IMR-90 (cell line): ENCODE results near the gene ATG7. TPM values are rescaled to one million over a fixed set of nuclear protein-coding genes. Genes with fewer than 3 reads are reported as not detected.

Experiments used
- ATAC-seq: fragments of 200-7000 bp; cut with Tn5 transposase; 2 replicates; pipeline ENCODE4 v1.9.1; 2020; ENCODE audit warnings: low read depth, mild to moderate bottlenecking, moderate library complexity
- BruUV-seq: library from RNA; stranded (reverse); fragments of 400-500 nt; replicated peaks from 2 replicates; lab custom pipeline; 2021; lab: Mats Ljungman, UMichigan
- CTCF ChIA-PET: fragments of 300-600 bp; formaldehyde crosslinking; extraction: SDS; loops from one replicate; lab custom pipeline; 2021; ENCODE audit warnings: antibody characterized with exemption; lab: Yijun Ruan, JAX
- POLR2A ChIA-PET: fragments of 300-600 bp; sonication (Branson Sonifier 250); formaldehyde crosslinking; loops from one replicate; lab custom pipeline; 2022; ENCODE audit warnings: antibody characterized with exemption; ENCODE audit not compliant: unreplicated experiment; lab: Charles Lee
- DNase-seq: peaks from one replicate; pipeline ENCODE4 v3.0.0; 2013
- H2AFZ ChIP-seq: replicated peaks from 2 replicates; pipeline ENCODE3; 2013; ENCODE audit warnings: low read length, mild to moderate bottlenecking; ENCODE audit not compliant: poor library complexity
- H2AK5ac ChIP-seq: 2 replicates; pipeline ENCODE4 v1.6.1; 2013; ENCODE audit warnings: low read depth, low read length, inconsistent platforms
- H2AK9ac ChIP-seq: replicated peaks from 2 replicates; pipeline ENCODE3; 2013; ENCODE audit warnings: mild to moderate bottlenecking, low read depth, low read length, moderate library complexity; ENCODE audit not compliant: poor library complexity
- H2BK120ac ChIP-seq: 2 replicates; pipeline ENCODE4 v1.6.1; 2013; ENCODE audit warnings: low read depth, low read length, inconsistent platforms
- H2BK15ac ChIP-seq: 3 replicates; pipeline ENCODE4 v1.6.1; 2013; ENCODE audit warnings: low read depth, low read length, inconsistent platforms
- H2BK20ac ChIP-seq: 2 replicates; pipeline ENCODE4 v1.6.1; 2013; ENCODE audit warnings: low read depth, mild to moderate bottlenecking, inconsistent platforms, low read length, moderate library complexity
- H2BK5ac ChIP-seq: 2 replicates; pipeline ENCODE4 v1.6.1; 2013; ENCODE audit warnings: mild to moderate bottlenecking, low read depth, low read length, inconsistent platforms; ENCODE audit not compliant: poor library complexity, severe bottlenecking
- H3K14ac ChIP-seq: replicated peaks from 2 replicates; pipeline ENCODE4 v1.6.1; 2013; ENCODE audit warnings: low read depth, low read length, inconsistent platforms
- H3K18ac ChIP-seq: 2 replicates; pipeline ENCODE4 v1.6.1; 2013; ENCODE audit warnings: low read depth, low read length, control low read depth
- H3K23ac ChIP-seq: 2 replicates; pipeline ENCODE4 v1.6.1; 2013; ENCODE audit warnings: low read depth, low read length, inconsistent platforms
- H3K27ac ChIP-seq: 2 replicates; pipeline ENCODE4 v1.5.1; 2013; ENCODE audit warnings: mild to moderate bottlenecking, control low read depth, low read length; ENCODE audit not compliant: insufficient read depth
- H3K27me3 ChIP-seq: 2 replicates; pipeline ENCODE4 v1.6.1; 2013; ENCODE audit warnings: low read length; ENCODE audit not compliant: control insufficient read depth, insufficient read depth
- H3K36me3 ChIP-seq: 2 replicates; pipeline ENCODE4 v1.6.1; 2013; ENCODE audit warnings: low read length, mixed read lengths; ENCODE audit not compliant: control insufficient read depth, insufficient read depth
- H3K4ac ChIP-seq: 2 replicates; pipeline ENCODE4 v1.6.1; 2013; ENCODE audit warnings: low read depth, low read length, inconsistent platforms
- H3K4me1 ChIP-seq: 2 replicates; pipeline ENCODE4 v1.6.1; 2013; ENCODE audit warnings: low read length, mixed read lengths; ENCODE audit not compliant: control insufficient read depth, insufficient read depth
- H3K4me2 ChIP-seq: 2 replicates; pipeline ENCODE4 v1.6.1; 2013; ENCODE audit warnings: low read depth, mild to moderate bottlenecking, control low read depth, low read length, moderate library complexity
- H3K4me3 ChIP-seq: 2 replicates; pipeline ENCODE4 v1.5.1; 2013; ENCODE audit warnings: low read depth, mild to moderate bottlenecking, control low read depth, low read length, moderate library complexity; ENCODE audit not compliant: insufficient read depth
- H3K56ac ChIP-seq: 2 replicates; pipeline ENCODE4 v1.6.1; 2013; ENCODE audit warnings: low read length, inconsistent platforms; ENCODE audit not compliant: insufficient read depth; ENCODE audit errors: extremely low read depth
- H3K79me1 ChIP-seq, 2 experiments: 2 replicates each; pipeline ENCODE4 v1.6.1; 2013; ENCODE audit warnings: low read length in 2 of 2, inconsistent platforms in 1 of 2, low read depth in 1 of 2
- H3K9ac ChIP-seq: 2 replicates; pipeline ENCODE4 v1.6.1; 2013; ENCODE audit warnings: low read depth, low read length, control low read depth
- H3K9me1 ChIP-seq: 2 replicates; pipeline ENCODE4 v1.6.1; 2013; ENCODE audit warnings: low read length, inconsistent platforms; ENCODE audit not compliant: insufficient read depth
- H3K9me3 ChIP-seq: 2 replicates; pipeline ENCODE4 v1.6.1; 2013; ENCODE audit warnings: low read length; ENCODE audit not compliant: control insufficient read depth, insufficient read depth
- H4K20me1 ChIP-seq: 2 replicates; pipeline ENCODE4 v1.6.1; 2013; ENCODE audit warnings: low read length, inconsistent platforms; ENCODE audit not compliant: insufficient read depth
- H4K5ac ChIP-seq: 2 replicates; pipeline ENCODE4 v1.6.1; 2013; ENCODE audit warnings: mild to moderate bottlenecking, low read depth, low read length, control low read depth
- H4K8ac ChIP-seq, 2 experiments: 2 replicates each; pipeline ENCODE4 v1.6.1; 2013; ENCODE audit warnings: low read depth in 2 of 2, low read length in 2 of 2, control low read depth in 1 of 2, inconsistent platforms in 1 of 2
- H4K91ac ChIP-seq: 2 replicates; pipeline ENCODE4 v1.6.1; 2013; ENCODE audit warnings: low read depth, low read length, inconsistent platforms; ENCODE audit not compliant: insufficient read depth
- CEBPB ChIP-seq: IDR thresholded peaks from 2 replicates; pipeline ENCODE4 v1.6.1; 2012; ENCODE audit warnings: low read depth, low read length, improper control_type of control experiment
- MAFK ChIP-seq: IDR thresholded peaks from 2 replicates; pipeline ENCODE4 v1.6.1; 2012; ENCODE audit warnings: low read depth, low read length, improper control_type of control experiment
- WGBS, 2 experiments: methylation state at CpG; one replicate each; pipeline versions ENCODE4 v1.1.5 to v1.1.7; 2013; ENCODE audit warnings: missing lambda C conversion rate in 2 of 2; ENCODE audit not compliant: insufficient read length in 1 of 2; ENCODE audit errors: extremely low coverage in 2 of 2; 5-methylcytosine and 5-hydroxymethylcytosine counted together
- dilution Hi-C: fragments of 300-500 bp; cut with HindIII; formaldehyde crosslinking; loops from one replicate; pipeline ENCODE4 v1.14.3; 2018; ENCODE audit warnings: low sequenced_read_pairs; ENCODE audit not compliant: unreplicated experiment
- in situ Hi-C: fragments of 300-500 bp; cut with MboI; formaldehyde crosslinking; loops from 3 replicates; pipeline ENCODE4 v1.14.3; 2019; ENCODE audit warnings: low sequenced_read_pairs, inconsistent platforms, mixed read lengths
- intact Hi-C: fragments of 100-400 bp; cut with micrococcal nuclease; formaldehyde crosslinking; loops from 2 replicates; pipeline ENCODE4 v1.10.0; 2022
- polyA plus RNA-seq, 3 experiments: library from polyadenylated mRNA; depleted of rRNA; stranded (reverse); fragments of >200 nt; gene quantifications; 2 replicates each; pipeline ENCODE4 v1.2.3, GENCODE V29; 2012; ENCODE audit warnings: low replicate concordance in 1 of 3
- total RNA-seq: library from RNA; depleted of rRNA; stranded (reverse); fragments of >200 nt; gene quantifications from 2 replicates; pipeline ENCODE4 v1.2.3, GENCODE V29; 2012

The ATG7 gene
- total and polyA plus RNA-seq, 2 of the 4 experiments (the other 2 are of a cell fraction) = 15.6 to 51.4 TPM

DNA sequence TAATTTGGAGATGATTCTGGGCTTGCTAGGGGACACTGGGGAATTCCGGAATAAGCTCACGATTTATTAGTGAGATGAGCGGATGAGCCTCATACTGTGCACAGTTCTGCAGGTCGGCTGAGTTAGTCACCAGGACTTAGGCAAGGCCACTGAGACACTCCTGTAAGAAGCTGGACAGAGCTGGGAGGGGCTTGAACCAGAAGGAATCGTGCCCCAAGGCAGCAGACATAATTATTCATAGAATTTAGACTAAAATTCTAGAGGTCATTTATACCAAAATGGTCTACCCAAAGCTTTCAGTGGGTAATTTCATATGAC is 250.2 kb downstream of the ATG7 start:
- in situ Hi-C loops (no loop called here), intact Hi-C loops (no loop called here), dilution Hi-C loops (no loop called here)
- H3K27ac ChIP-seq = no peak overlapping the region
- peak overlapping the region; percentile 70; the same call in 1 of the 3 replicates for H2BK15ac ChIP-seq
- H4K5ac ChIP-seq = no peak overlapping the region
- peaks cover 4 to 12% of the 10 kb centered on the region in 2 experiments for H3K79me1 ChIP-seq
- no peak overlapping the region for H3K18ac ChIP-seq
- no peak overlapping the region for H3K56ac ChIP-seq
- no peaks in the 10 kb centered on the region for H3K9me3 ChIP-seq
- H2AK5ac ChIP-seq = peak overlapping the region; percentile 61; the same call in 1 of the 2 replicates
- H2BK120ac ChIP-seq = 0 out of 2 replicates have a peak overlapping the region, but pooled peaks have one; percentile 16
- H4K20me1 ChIP-seq = no peaks in the 10 kb centered on the region
- H3K9me1 ChIP-seq = peaks cover 14% of the 10 kb centered on the region
- no peak overlapping the region for H2BK5ac ChIP-seq
- ChIA-PET CTCF (no interaction called here), POLR2A (no interaction called here)
- peak overlapping the region in 1 of 2 experiments; percentile 48; a peak in 1 of 4 replicates for H4K8ac ChIP-seq
- no peak overlapping the region for H3K23ac ChIP-seq
- no peak overlapping the region for H3K14ac ChIP-seq
- no peak overlapping the region for H3K4me3 ChIP-seq
- ATAC-seq (no peak), DNase-seq (peak; percentile 63)
- no peak overlapping the region for H3K9ac ChIP-seq
- peak overlapping the region; percentile 66; the same call in 1 of the 2 replicates for H2BK20ac ChIP-seq
- H3K4ac ChIP-seq = peak overlapping the region; percentile 69; the same call in 1 of the 2 replicates
- WGBS, 2 experiments = 92% methylated on average over 2 of the region's 5 CpGs; no CpG with 5 or more reads in 1 of the 2 experiments
- H3K4me2 ChIP-seq = no peak overlapping the region
- no peak overlapping the region for H2AK9ac ChIP-seq
- H3K27me3 ChIP-seq = no peaks in the 10 kb centered on the region
- H3K4me1 ChIP-seq = peaks cover 4% of the 10 kb centered on the region; the same call in 1 of the 2 replicates
- no TSS peak for BruUV-seq
- no peaks in the 10 kb centered on the region for H3K36me3 ChIP-seq
- no peak overlapping the region for H4K91ac ChIP-seq
- no peak overlapping the region for H2AFZ ChIP-seq
- TF ChIP-seq CEBPB (peak; percentile 16; the same call in 1 of the 2 replicates), MAFK (no peak)
